GM23338 (cell line): ENCODE data around the gene APBB1IP. TPM values are rescaled to one million over a fixed set of nuclear protein-coding genes. Genes with fewer than 3 reads are reported as not detected.

Experiments used
- ATAC-seq: fragments of 200-7000 bp; cut with Tn5 transposase; 3 replicates; pipeline ENCODE4 v1.9.1; 2020
- DNase-seq: peaks from one replicate; pipeline ENCODE4 v3.0.0-alpha.2; 2015; ENCODE audit warnings: low spot score
- H2AFZ ChIP-seq: fragments of 200-600 bp; sonication (generic); 2 replicates; pipeline ENCODE4 v1.8.0; 2016; ENCODE audit warnings: antibody characterized with exemption, mild to moderate bottlenecking, moderate library complexity
- H3F3A ChIP-seq: fragments of 200-600 bp; sonication (generic); replicated peaks from 2 replicates; pipeline ENCODE4 v1.8.0; 2017; ENCODE audit warnings: antibody characterized with exemption, mixed run types, low read depth
- H3K27ac ChIP-seq: fragments of 200-600 bp; sonication (generic); 2 replicates; pipeline ENCODE4 v1.6.1; 2016; ENCODE audit warnings: low read depth
- H3K27me3 ChIP-seq: fragments of 200-600 bp; sonication (generic); 2 replicates; pipeline ENCODE4 v1.8.0; 2016; ENCODE audit warnings: mild to moderate bottlenecking, mixed run types, moderate library complexity; ENCODE audit not compliant: insufficient read depth
- H3K36me3 ChIP-seq: fragments of 200-600 bp; sonication (generic); 2 replicates; pipeline ENCODE4 v1.8.0; 2016; ENCODE audit warnings: mild to moderate bottlenecking; ENCODE audit not compliant: insufficient read depth
- H3K4me1 ChIP-seq: fragments of 200-600 bp; sonication (generic); 2 replicates; pipeline ENCODE4 v1.8.0; 2016; ENCODE audit warnings: mild to moderate bottlenecking, moderate library complexity; ENCODE audit not compliant: insufficient read depth
- H3K4me2 ChIP-seq: fragments of 200-600 bp; sonication (generic); 2 replicates; pipeline ENCODE4 v1.7.1; 2017; ENCODE audit warnings: mixed run types
- H3K4me3 ChIP-seq: fragments of 200-600 bp; sonication (generic); 2 replicates; pipeline ENCODE4 v1.6.1; 2016; ENCODE audit warnings: mixed run types
- H3K79me2 ChIP-seq: fragments of 200-600 bp; sonication (generic); replicated peaks from 2 replicates; pipeline ENCODE4 v1.8.0; 2017; ENCODE audit warnings: mild to moderate bottlenecking; ENCODE audit not compliant: insufficient read depth
- H3K9me2 ChIP-seq: fragments of 200-600 bp; sonication (generic); 2 replicates; pipeline ENCODE4 v1.8.0; 2017; ENCODE audit not compliant: insufficient read depth
- H4K20me1 ChIP-seq: fragments of 200-600 bp; sonication (generic); replicated peaks from 2 replicates; pipeline ENCODE4 v1.8.0; 2017; ENCODE audit warnings: mild to moderate bottlenecking; ENCODE audit not compliant: insufficient read depth
- H3K27ac Mint-ChIP-seq: 2 replicates; pipeline ENCODE4 v1.8.0; 2020; ENCODE audit warnings: inconsistent platforms, mild to moderate bottlenecking, moderate library complexity, mixed read lengths
- H3K27me3 Mint-ChIP-seq: 3 replicates; pipeline ENCODE4 v1.8.0; 2022; ENCODE audit warnings: low read depth, mild to moderate bottlenecking, moderate library complexity, mixed read lengths, inconsistent platforms; ENCODE audit not compliant: insufficient read depth, poor library complexity
- H3K36me3 Mint-ChIP-seq: 3 replicates; pipeline ENCODE4 v1.8.0; 2021; ENCODE audit warnings: low read depth, mild to moderate bottlenecking, inconsistent platforms, moderate library complexity, mixed read lengths
- H3K4me1 Mint-ChIP-seq: 3 replicates; pipeline ENCODE4 v1.8.0; 2020; ENCODE audit warnings: mild to moderate bottlenecking, inconsistent platforms, mixed read lengths
- H3K4me3 Mint-ChIP-seq: 3 replicates; pipeline ENCODE4 v1.8.0; 2021; ENCODE audit warnings: moderate library complexity, mild to moderate bottlenecking, inconsistent platforms, mixed read lengths
- H3K9me3 Mint-ChIP-seq: 3 replicates; pipeline ENCODE4 v1.8.0; 2020; ENCODE audit warnings: moderate library complexity, mild to moderate bottlenecking, inconsistent platforms, mixed read lengths
- CREB1 ChIP-seq: fragments of 250-450 bp; sonication (Bioruptor Pico); IDR thresholded peaks from 2 replicates; pipeline ENCODE4 v1.5.0; 2020; ENCODE audit warnings: low read depth, mild to moderate bottlenecking, moderate library complexity
- CTCF ChIP-seq, 2 experiments: fragments of 200-600 bp in 1 of 2; sonication (generic) in 1 of 2; conservative IDR thresholded peaks; 2 replicates each; pipeline versions ENCODE4 v1.5.1 to v1.6.1; 2016 to 2017; ENCODE audit warnings: antibody characterized with exemption in 2 of 2, low read depth in 2 of 2, mild to moderate bottlenecking in 2 of 2, moderate library complexity in 1 of 2
- ETS1 ChIP-seq: IDR thresholded peaks from 2 replicates; pipeline ENCODE4 v1.6.1; 2016; ENCODE audit warnings: antibody characterized with exemption
- EZH2 ChIP-seq: fragments of 200-600 bp; sonication (generic); IDR thresholded peaks from one replicate; pipeline ENCODE4 v1.8.0; 2017; ENCODE audit warnings: antibody characterized with exemption, mild to moderate bottlenecking, low read depth; ENCODE audit not compliant: unreplicated experiment
- EZH2phosphoT487 ChIP-seq: fragments of 200-600 bp; sonication (generic); IDR thresholded peaks from one replicate; pipeline ENCODE4 v1.8.1; 2018; ENCODE audit warnings: antibody characterized with exemption; ENCODE audit not compliant: unreplicated experiment
- JUNB ChIP-seq: IDR thresholded peaks from one replicate; pipeline ENCODE4 v1.6.1; 2016; ENCODE audit warnings: antibody characterized with exemption; ENCODE audit not compliant: unreplicated experiment
- NANOG ChIP-seq: IDR thresholded peaks from 2 replicates; pipeline ENCODE4 v1.6.1; 2016; ENCODE audit warnings: antibody characterized with exemption, borderline replicate concordance
- POLR2AphosphoS5 ChIP-seq: IDR thresholded peaks from 2 replicates; pipeline ENCODE4 v1.6.1; 2016; ENCODE audit warnings: antibody characterized with exemption, low read depth
- REST ChIP-seq: IDR thresholded peaks from one replicate; pipeline ENCODE4 v1.6.1; 2018; ENCODE audit warnings: antibody characterized with exemption; ENCODE audit not compliant: unreplicated experiment
- STAT1 ChIP-seq: IDR thresholded peaks from one replicate; pipeline ENCODE4 v1.6.1; 2016; ENCODE audit warnings: antibody characterized with exemption; ENCODE audit not compliant: unreplicated experiment
- ZNF114 ChIP-seq: fragments of 250-450 bp; sonication (Bioruptor Pico); IDR thresholded peaks from 2 replicates; pipeline ENCODE4 v1.5.0; 2020; ENCODE audit warnings: mild to moderate bottlenecking, moderate library complexity
- ZNF331 ChIP-seq: fragments of 250-450 bp; sonication (Bioruptor Pico); IDR thresholded peaks from 2 replicates; pipeline ENCODE4 v1.5.0; 2020; ENCODE audit warnings: low read depth, mild to moderate bottlenecking, moderate library complexity
- ZNF462 ChIP-seq: fragments of 250-450 bp; sonication (Bioruptor Pico); IDR thresholded peaks from 2 replicates; pipeline ENCODE4 v1.5.0; 2020; ENCODE audit warnings: mild to moderate bottlenecking, moderate library complexity
- polyA plus RNA-seq: library from polyadenylated mRNA; unstranded; fragments of >200 nt; fragmentation: Nextera tagmentation; extraction: Ambion mirVana; gene quantifications from 2 replicates; pipeline ENCODE4 v1.2.1, GENCODE V29; 2016
- total RNA-seq: library from RNA; depleted of rRNA; stranded (reverse); fragments of >200 nt; shearing (Covaris generic); gene quantifications from 2 replicates; pipeline ENCODE4 v1.2.3, GENCODE V29; 2014

Gene APBB1IP
- total and polyA plus RNA-seq, 2 experiments from 2014 or later: 0.14 to 0.16 TPM

GRCh38 chr10:26567351-26567721, 129.2 kb downstream of the APBB1IP start:
- TF ChIP-seq ETS1: no peak
- TF ChIP-seq POLR2AphosphoS5: no peak
- no peak for TF ChIP-seq EZH2
- TF ChIP-seq JUNB: no peak
- TF ChIP-seq REST: no peak
- TF ChIP-seq NANOG: no peak
- TF ChIP-seq STAT1: no peak
- no peak for TF ChIP-seq ZNF114 (CRISPR knock-in tag)
- TF ChIP-seq EZH2phosphoT487: no peak
- no peak for TF ChIP-seq CREB1 (CRISPR knock-in tag)
- TF ChIP-seq ZNF331 (CRISPR knock-in tag): no peak
- TF ChIP-seq ZNF462 (CRISPR knock-in tag): no peak
- TF ChIP-seq CTCF (conservative IDR thresholded peaks at IDR 0.05; ENCODE audit: low read depth in 2 of 2): no peak
- Mint-ChIP-seq H3K4me3 (peak overlapping the region; percentile 77), H3K36me3 (no peaks in the 10 kb centered on the region), H3K27ac (no peak overlapping the region), H3K27me3 (peaks cover 8% of the 10 kb centered on the region), H3K9me3 (peaks cover 2% of the 10 kb centered on the region; the same call in 2 of the 3 replicates), H3K4me1 (no peaks in the 10 kb centered on the region)
- ATAC-seq (peak; percentile 67; the same call in 1 of the 3 replicates), DNase-seq (no peak)
- Histone ChIP-seq H2AFZ (peak overlapping the region; percentile 10; the same call in 1 of the 2 replicates), H3K36me3 (no peaks in the 10 kb centered on the region), H3K79me2 (no peaks in the 10 kb centered on the region), H3F3A (no peaks in the 10 kb centered on the region), H3K4me3 (peak overlapping the region; percentile 59), H3K27me3 (no peaks in the 10 kb centered on the region), H3K9me2 (0 out of 2 replicates have a peak, but pooled peaks cover 2% of the 10 kb centered on the region), H3K4me1 (no peaks in the 10 kb centered on the region), H3K27ac (no peak overlapping the region), H3K4me2 (peak overlapping the region; percentile 69), H4K20me1 (no peaks in the 10 kb centered on the region)
